Measurements from ENCODE around the gene MAPKAPK2. TPM values are rescaled to one million over a fixed set of nuclear protein-coding genes. Genes with fewer than 3 reads are reported as not detected.

The MAPKAPK2 gene
- 100 to 1,000 TPM; 115 to 207 (median 140) TPM for total RNA-seq

DNA sequence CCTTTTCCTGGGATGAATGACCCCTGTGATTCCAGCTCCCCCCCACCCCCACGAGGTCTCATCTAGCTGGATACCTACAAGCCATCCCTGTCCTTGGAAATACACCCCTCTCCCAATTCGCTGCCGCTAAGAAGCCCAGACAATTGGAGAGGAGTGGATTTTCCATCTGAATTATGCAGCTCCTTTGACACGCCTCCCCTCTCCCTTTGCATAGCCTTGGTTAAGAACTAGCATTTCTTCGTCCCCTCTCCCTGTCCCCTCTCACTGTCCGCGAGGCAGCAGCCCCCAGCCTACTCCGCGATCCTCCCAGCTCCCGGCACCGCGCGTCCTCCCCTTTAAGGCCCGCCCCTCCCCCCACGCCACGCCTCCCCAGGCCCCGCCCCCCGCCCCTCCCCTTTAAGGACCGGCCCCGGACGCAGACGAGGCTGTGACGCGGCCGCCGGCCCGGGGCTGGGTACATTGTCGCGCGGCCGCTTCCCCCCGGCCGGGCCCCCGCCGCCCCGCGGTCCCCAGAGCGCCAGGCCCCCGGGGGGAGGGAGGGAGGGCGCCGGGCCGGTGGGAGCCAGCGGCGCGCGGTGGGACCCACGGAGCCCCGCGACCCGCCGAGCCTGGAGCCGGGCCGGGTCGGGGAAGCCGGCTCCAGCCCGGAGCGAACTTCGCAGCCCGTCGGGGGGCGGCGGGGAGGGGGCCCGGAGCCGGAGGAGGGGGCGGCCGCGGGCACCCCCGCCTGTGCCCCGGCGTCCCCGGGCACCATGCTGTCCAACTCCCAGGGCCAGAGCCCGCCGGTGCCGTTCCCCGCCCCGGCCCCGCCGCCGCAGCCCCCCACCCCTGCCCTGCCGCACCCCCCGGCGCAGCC is at the start of gene MAPKAPK2:
MAPKAPK2 (plus strand) TSS at position 428 of the 856 bp plus-strand sequence; CDS start at position 753, 325 bp downstream.
- ATAC-seq (peak; percentile 65 to 72), DNase-seq (peak; percentile 73 to 76)
- TF ChIP-seq POLR2A (IDR thresholded peaks at IDR 0.05) = peak; percentile 82 to 83
- TF ChIP-seq, protein P1, sequence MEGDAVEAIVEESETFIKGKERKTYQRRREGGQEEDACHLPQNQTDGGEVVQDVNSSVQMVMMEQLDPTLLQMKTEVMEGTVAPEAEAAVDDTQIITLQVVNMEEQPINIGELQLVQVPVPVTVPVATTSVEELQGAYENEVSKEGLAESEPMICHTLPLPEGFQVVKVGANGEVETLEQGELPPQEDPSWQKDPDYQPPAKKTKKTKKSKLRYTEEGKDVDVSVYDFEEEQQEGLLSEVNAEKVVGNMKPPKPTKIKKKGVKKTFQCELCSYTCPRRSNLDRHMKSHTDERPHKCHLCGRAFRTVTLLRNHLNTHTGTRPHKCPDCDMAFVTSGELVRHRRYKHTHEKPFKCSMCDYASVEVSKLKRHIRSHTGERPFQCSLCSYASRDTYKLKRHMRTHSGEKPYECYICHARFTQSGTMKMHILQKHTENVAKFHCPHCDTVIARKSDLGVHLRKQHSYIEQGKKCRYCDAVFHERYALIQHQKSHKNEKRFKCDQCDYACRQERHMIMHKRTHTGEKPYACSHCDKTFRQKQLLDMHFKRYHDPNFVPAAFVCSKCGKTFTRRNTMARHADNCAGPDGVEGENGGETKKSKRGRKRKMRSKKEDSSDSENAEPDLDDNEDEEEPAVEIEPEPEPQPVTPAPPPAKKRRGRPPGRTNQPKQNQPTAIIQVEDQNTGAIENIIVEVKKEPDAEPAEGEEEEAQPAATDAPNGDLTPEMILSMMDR (IDR thresholded peaks at IDR 0.05 in 4 of 5, conservative IDR thresholded peaks at IDR 0.05 in 1 of 5) = no peak
- in situ Hi-C loops (cut with MboI; ENCODE audit: low sequenced_read_pairs in 4 of 4) (loop anchor here in 1 of 4 donors (25.0 kb wide), 1 partner anchor 1128 kb away; no protein-coding TSS in a partner anchor), intact Hi-C loops (cut with DNase I; ENCODE audit: low total_unique reads) (loop anchor here (1.0 kb wide), 2 partner anchors 26 to 49 kb away; partner anchors contain the start of gene DYRK3)
- Histone ChIP-seq H3K4me1 (peaks cover 39 to 43% of the 10 kb centered on the region in 2 donors), H3K4me3 (peak within 1 kb of the TSS; percentile 66 to 79 (median 75)), H3K27ac (peak within 1 kb of the TSS; percentile 93 to 98 (median 96)), H3K27me3 (no peaks in the 10 kb centered on the region), H3K9me3 (no peaks in the 10 kb centered on the region), H3K36me3 (no peaks in the 10 kb centered on the region)

GRCh38 chr1:206635080-206635977 is 49.4 kb upstream of the MAPKAPK2 start, which contains the start of gene DYRK3:
TSS of gene DYRK3 (plus strand) at chr1:206635536. CDS start at chr1:206635704, 168 bp downstream.
- Histone ChIP-seq H3K4me3 (peak within 1 kb of the TSS; percentile 76 to 93 (median 88)), H3K9me3 (no peaks in the 10 kb centered on the region), H3K36me3 (no peaks in the 10 kb centered on the region), H3K27me3 (no peaks in the 10 kb centered on the region), H3K4me1 (peaks cover 11 to 16% of the 10 kb centered on the region in 2 donors), H3K27ac (peak within 1 kb of the TSS; percentile 70 to 79 (median 73))
- TF ChIP-seq POLR2A (IDR thresholded peaks at IDR 0.05) = peak; percentile 89 to 95
- TF ChIP-seq, protein P1 (IDR thresholded peaks at IDR 0.05 in 4 of 5, conservative IDR thresholded peaks at IDR 0.05 in 1 of 5) = peak in 3 of 5 experiments; percentile 26 to 46 (median 29)
- DNase-seq (peak; percentile 84 to 88), ATAC-seq (peak; percentile 81 to 83)
- intact Hi-C loops (cut with DNase I; ENCODE audit: low total_unique reads) = loop anchor here (1.0 to 2.0 kb wide), 3 partner anchors 23 to 91 kb away; partner anchors contain the start of genes EIF2D and MAPKAPK2
- in situ Hi-C loops (cut with MboI; ENCODE audit: low sequenced_read_pairs in 4 of 4) = loop anchor here (5.0 to 25.0 kb wide), 5 partner anchors 169 to 427 kb away; partner anchors contain the start of genes PFKFB2 (in 1 of the 4) and YOD1 (in 1 of the 4)

DNA sequence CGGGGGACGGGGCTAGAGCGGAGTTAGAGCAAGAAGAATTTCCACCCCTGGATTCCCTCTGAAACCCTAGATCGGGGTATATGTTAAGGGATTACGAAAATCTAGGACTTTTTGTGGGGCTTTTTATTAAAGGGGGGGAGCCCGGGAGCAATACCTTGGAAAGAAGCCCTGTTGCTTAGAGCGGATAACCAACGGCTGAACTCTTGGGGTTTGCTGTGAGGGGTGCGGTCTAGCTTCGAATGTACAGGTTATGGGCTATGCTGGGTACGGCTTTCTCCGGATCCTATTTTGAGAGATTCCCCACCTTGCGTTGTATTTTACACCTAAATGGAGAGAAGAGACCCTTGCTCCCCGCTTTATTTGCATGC is 48.7 kb upstream of the MAPKAPK2 start:
- peak overlapping the region; percentile 76 to 93 (median 88) for H3K4me3 ChIP-seq
- ATAC-seq (no peak), DNase-seq (no peak)
- peaks cover 11 to 16% of the 10 kb centered on the region in 2 donors for H3K4me1 ChIP-seq
- no peaks in the 10 kb centered on the region for H3K27me3 ChIP-seq
- TF ChIP-seq POLR2A (IDR thresholded peaks at IDR 0.05) = no peak
- TF ChIP-seq, protein P1 (IDR thresholded peaks at IDR 0.05 in 4 of 5, conservative IDR thresholded peaks at IDR 0.05 in 1 of 5) = no peak
- intact Hi-C loops (cut with DNase I; ENCODE audit: low total_unique reads) = loop anchor here (1.0 to 2.0 kb wide), 3 partner anchors 24 to 91 kb away; partner anchors contain the start of genes EIF2D and MAPKAPK2
- H3K9me3 ChIP-seq = no peaks in the 10 kb centered on the region
- no peaks in the 10 kb centered on the region for H3K36me3 ChIP-seq
- in situ Hi-C loops (cut with MboI; ENCODE audit: low sequenced_read_pairs in 4 of 4) = loop anchor here (5.0 to 25.0 kb wide), 5 partner anchors 169 to 426 kb away; partner anchors contain the start of genes PFKFB2 (in 1 of the 4) and YOD1 (in 1 of the 4)
- peak overlapping the region; percentile 70 to 79 (median 73) for H3K27ac ChIP-seq

DNA sequence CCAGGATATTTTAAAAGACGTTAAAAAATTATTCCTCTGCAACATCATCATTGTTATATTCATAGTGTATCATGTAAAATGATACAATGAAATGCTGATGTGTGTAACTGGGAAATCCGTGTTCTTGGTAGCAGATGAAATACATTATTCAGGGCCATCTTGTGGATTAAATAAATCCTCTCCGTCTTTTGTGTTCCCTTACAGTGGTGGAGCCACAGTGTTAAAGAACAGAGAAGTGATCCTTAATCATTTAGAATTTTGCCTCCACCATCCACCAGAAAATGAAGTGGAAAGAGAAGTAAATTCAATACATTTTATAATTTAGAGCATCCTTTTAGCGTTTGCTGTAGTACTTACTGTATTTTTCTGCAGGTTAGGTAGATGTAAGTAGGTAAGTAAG is 48.0 kb upstream of the MAPKAPK2 start:
- Histone ChIP-seq H3K36me3 (no peaks in the 10 kb centered on the region), H3K27ac (peak overlapping the region in 1 of 4 donors; percentile 11), H3K4me3 (peak overlapping the region in 1 of 4 donors; percentile 93), H3K27me3 (no peaks in the 10 kb centered on the region), H3K4me1 (peaks cover 11 to 16% of the 10 kb centered on the region in 2 donors), H3K9me3 (no peaks in the 10 kb centered on the region)
- DNase-seq (no peak), ATAC-seq (no peak)
- intact Hi-C loops (cut with DNase I; ENCODE audit: low total_unique reads) = no loop called here
- in situ Hi-C loops (cut with MboI; ENCODE audit: low sequenced_read_pairs in 4 of 4) = loop anchor here (5.0 to 25.0 kb wide), 5 partner anchors 168 to 426 kb away; partner anchors contain the start of genes PFKFB2 (in 1 of the 4) and YOD1 (in 1 of the 4)
- TF ChIP-seq POLR2A (IDR thresholded peaks at IDR 0.05) = no peak
- TF ChIP-seq, protein P1 (IDR thresholded peaks at IDR 0.05 in 4 of 5, conservative IDR thresholded peaks at IDR 0.05 in 1 of 5) = no peak
